ENCODE measurements around the gene SLC13A3. TPM values are rescaled to one million over a fixed set of nuclear protein-coding genes. Genes with fewer than 3 reads are reported as not detected.

The SLC13A3 gene
- total RNA-seq, 1 donor from 2014 or later: 7.9 TPM

DNA sequence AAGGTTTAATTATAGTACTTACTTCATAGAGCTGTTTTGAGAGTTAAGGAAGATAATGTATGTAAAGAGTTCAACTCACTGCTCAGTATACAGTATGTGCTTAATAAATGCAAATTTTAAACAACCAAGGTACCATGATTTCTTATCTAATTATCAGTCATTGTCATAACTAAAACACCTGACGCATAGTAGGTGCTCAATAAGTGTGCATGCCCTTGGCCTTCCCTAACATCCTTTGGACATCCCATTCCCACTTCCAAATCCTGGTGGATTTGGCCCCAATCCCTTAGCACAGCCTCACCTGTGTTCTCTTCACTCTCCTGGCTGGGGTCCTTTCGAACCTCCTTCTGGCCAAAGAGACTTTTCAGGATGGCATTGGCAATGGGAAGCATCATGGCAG lies 41.1 kb downstream of the SLC13A3 start:
- Mint-ChIP-seq H3K36me3 (peaks cover 4% of the 10 kb centered on the region), H3K27me3 (no peaks in the 10 kb centered on the region), H3K27ac (no peak overlapping the region), H3K4me3 (no peak overlapping the region), H3K4me1 (ENCODE audit: unreplicated experiment) (no peaks in the 10 kb centered on the region), H3K9me3 (peaks cover 10% of the 10 kb centered on the region)
- TF ChIP-seq CTCF (conservative IDR thresholded peaks at IDR 0.05): no peak
- DNase-seq (ENCODE audit: extremely low spot score, unreplicated experiment): no peak

GRCh38 chr20:46609043-46609442 lies 42.2 kb downstream of the SLC13A3 start:
- Mint-ChIP-seq H3K27ac (no peak overlapping the region), H3K36me3 (peaks cover 4% of the 10 kb centered on the region), H3K4me1 (ENCODE audit: unreplicated experiment) (no peaks in the 10 kb centered on the region), H3K9me3 (peaks cover 10% of the 10 kb centered on the region), H3K27me3 (peaks cover 1% of the 10 kb centered on the region), H3K4me3 (no peak overlapping the region)
- no peak for DNase-seq (ENCODE audit: extremely low spot score, unreplicated experiment)
- no peak for TF ChIP-seq CTCF (conservative IDR thresholded peaks at IDR 0.05)

DNA sequence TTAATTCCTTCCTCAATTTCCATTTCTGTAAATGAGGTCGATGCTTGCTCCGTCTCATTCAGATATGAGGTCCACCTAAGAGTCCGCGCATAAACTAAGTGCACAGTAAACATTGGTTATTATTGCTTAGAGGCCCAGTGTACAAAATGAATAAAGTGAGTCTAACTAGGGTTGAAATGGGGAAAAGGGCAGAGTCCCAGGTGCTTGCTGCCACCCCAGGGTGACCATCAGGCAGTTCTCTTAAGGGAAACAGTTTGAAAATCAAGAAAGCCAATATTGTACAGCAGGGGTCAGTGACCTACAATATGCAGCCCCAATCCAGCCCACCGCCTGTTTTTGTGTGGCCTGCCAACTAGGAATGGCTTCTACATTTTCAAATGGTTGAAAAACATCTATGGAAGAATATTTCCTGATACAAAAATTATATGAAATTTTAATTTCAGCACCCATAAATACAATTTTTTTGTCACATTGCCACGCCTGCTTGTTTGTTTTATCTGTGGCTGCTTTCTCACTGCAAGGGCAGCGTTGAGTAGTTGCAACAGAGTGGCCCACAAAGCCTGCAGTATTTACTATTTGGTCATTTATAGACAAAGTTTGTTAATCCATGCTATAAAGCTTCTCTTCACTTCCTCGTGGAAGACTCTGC lies 43.3 kb downstream of the SLC13A3 start:
- no peak overlapping the region for H3K27ac Mint-ChIP-seq
- TF ChIP-seq CTCF (conservative IDR thresholded peaks at IDR 0.05): no peak
- peaks cover 5% of the 10 kb centered on the region for H3K27me3 Mint-ChIP-seq
- no peaks in the 10 kb centered on the region for H3K4me1 Mint-ChIP-seq (ENCODE audit: unreplicated experiment)
- peaks cover 10% of the 10 kb centered on the region for H3K9me3 Mint-ChIP-seq
- H3K36me3 Mint-ChIP-seq: peaks cover 4% of the 10 kb centered on the region
- DNase-seq (ENCODE audit: extremely low spot score, unreplicated experiment): no peak
- no peak overlapping the region for H3K4me3 Mint-ChIP-seq

DNA sequence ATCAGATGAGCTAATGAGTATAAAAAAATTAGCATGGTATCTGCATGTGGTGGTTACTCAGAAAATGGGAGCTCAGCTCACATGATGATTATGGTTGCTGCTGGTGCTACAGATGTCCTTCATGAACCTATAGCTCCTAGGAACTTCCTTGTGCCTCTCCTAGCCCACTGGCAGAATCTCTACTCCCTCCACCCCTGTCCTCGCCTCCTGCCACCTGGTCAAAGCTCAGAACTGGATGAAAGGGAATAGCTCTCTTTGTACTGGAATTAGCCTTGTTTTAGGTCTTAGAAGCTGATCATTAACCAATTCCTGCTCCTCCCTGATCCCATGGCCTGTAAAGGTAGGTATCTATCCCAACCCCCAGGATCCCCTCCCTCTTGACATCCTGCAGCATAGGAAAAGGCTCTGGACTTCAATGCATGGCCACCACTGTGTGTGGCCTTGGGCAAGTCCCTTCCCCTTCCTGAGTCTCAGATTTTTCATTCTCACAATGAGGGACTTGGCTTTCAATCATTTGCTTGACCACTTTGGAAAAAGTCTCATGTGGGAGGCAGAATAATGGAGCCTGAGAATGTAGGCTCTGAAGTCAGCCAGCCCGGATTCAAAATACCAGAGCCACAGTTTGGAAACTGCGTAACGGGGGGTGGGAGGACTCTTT lies 43.9 kb downstream of the SLC13A3 start:
- Mint-ChIP-seq H3K4me1 (ENCODE audit: unreplicated experiment) (no peaks in the 10 kb centered on the region), H3K27ac (no peak overlapping the region), H3K9me3 (peaks cover 10% of the 10 kb centered on the region), H3K4me3 (no peak overlapping the region), H3K27me3 (peaks cover 5% of the 10 kb centered on the region), H3K36me3 (peaks cover 4% of the 10 kb centered on the region)
- no peak for DNase-seq (ENCODE audit: extremely low spot score, unreplicated experiment)
- no peak for TF ChIP-seq CTCF (conservative IDR thresholded peaks at IDR 0.05)

DNA sequence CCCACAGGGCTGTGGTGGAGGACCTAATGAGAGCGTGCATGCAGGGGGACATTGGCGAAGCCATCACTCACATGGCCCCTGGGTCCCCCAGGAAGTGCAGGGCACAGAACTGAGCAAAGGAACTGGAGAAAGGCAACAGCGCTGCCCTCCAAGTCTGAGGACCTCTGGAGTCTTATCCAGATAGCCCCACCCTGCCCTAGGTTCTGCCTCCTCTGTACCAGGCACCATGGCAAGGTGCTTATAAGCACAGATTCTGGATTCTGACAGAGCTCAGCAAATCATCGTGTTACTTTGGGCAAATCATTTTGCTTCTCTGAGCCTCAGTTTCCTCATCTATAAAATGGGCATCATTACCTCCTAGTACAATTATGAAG lies 44.5 kb downstream of the SLC13A3 start:
- peaks cover 4% of the 10 kb centered on the region for H3K36me3 Mint-ChIP-seq
- peaks cover 5% of the 10 kb centered on the region for H3K27me3 Mint-ChIP-seq
- no peak for TF ChIP-seq CTCF (conservative IDR thresholded peaks at IDR 0.05)
- no peaks in the 10 kb centered on the region for H3K4me1 Mint-ChIP-seq (ENCODE audit: unreplicated experiment)
- H3K4me3 Mint-ChIP-seq: no peak overlapping the region
- DNase-seq (ENCODE audit: extremely low spot score, unreplicated experiment): no peak
- H3K9me3 Mint-ChIP-seq: peaks cover 10% of the 10 kb centered on the region
- no peak overlapping the region for H3K27ac Mint-ChIP-seq

Data from type B pancreatic cell (in vitro differentiated cells).